Liver (tissue), 9 donors: ENCODE data around the gene RNF182. TPM values are rescaled to one million over a fixed set of nuclear protein-coding genes. Genes with fewer than 3 reads are reported as not detected.

ENCODE experiments used
- DNase-seq: peaks from one replicate; pipeline ENCODE4 v3.0.0-alpha.2; 2017; ENCODE audit warnings: low spot score
- H3K27ac ChIP-seq, 2 donors: one replicate each; pipeline ENCODE4 v1.7.0; 2013; ENCODE audit warnings: inconsistent platforms in 2 of 2, low read length in 2 of 2, control low read depth in 1 of 2, low read depth in 1 of 2, mild to moderate bottlenecking in 1 of 2
- H3K27me3 ChIP-seq, 4 donors: one replicate each; pipeline versions ENCODE4 v1.6.1 to v1.7.0; 2013; ENCODE audit warnings: low read length in 3 of 4, inconsistent platforms in 1 of 4, mild to moderate bottlenecking in 1 of 4, moderate library complexity in 1 of 4; ENCODE audit not compliant: control insufficient read depth in 4 of 4, insufficient read depth in 4 of 4
- H3K36me3 ChIP-seq, 4 donors: one replicate each; pipeline versions ENCODE4 v1.6.1 to v1.7.0; 2013; ENCODE audit warnings: low read length in 3 of 4, mild to moderate bottlenecking in 3 of 4, low read depth in 1 of 4, moderate library complexity in 1 of 4; ENCODE audit not compliant: control insufficient read depth in 4 of 4, insufficient read depth in 3 of 4
- H3K4me1 ChIP-seq, 4 donors: one replicate each; pipeline versions ENCODE4 v1.6.1 to v1.7.0; 2013; ENCODE audit warnings: low read length in 3 of 4, mild to moderate bottlenecking in 3 of 4, moderate library complexity in 1 of 4; ENCODE audit not compliant: control insufficient read depth in 4 of 4, insufficient read depth in 4 of 4
- H3K4me3 ChIP-seq, 3 donors: one replicate each; pipeline versions ENCODE4 v1.6.1 to v1.7.0; 2013; ENCODE audit warnings: low read length in 3 of 3, control low read depth in 1 of 3, low read depth in 1 of 3, mild to moderate bottlenecking in 1 of 3
- H3K9ac ChIP-seq, 2 donors: one replicate each; pipeline ENCODE4 v1.7.0; 2013; ENCODE audit warnings: low read length in 2 of 2, mild to moderate bottlenecking in 2 of 2, moderate library complexity in 2 of 2, control low read depth in 1 of 2, low read depth in 1 of 2
- H3K9me3 ChIP-seq, 4 donors: one replicate each; pipeline versions ENCODE4 v1.6.1 to v1.7.0; 2013; ENCODE audit warnings: low read length in 3 of 4; ENCODE audit not compliant: control insufficient read depth in 4 of 4
- FOXA1 ChIP-seq: IDR thresholded peaks from 2 replicates; pipeline ENCODE4 v1.6.1; 2016; ENCODE audit warnings: antibody characterized with exemption
- FOXA2 ChIP-seq: IDR thresholded peaks from 2 replicates; pipeline ENCODE4 v1.6.1; 2016; ENCODE audit warnings: antibody characterized with exemption
- GABPA ChIP-seq, 2 donors: IDR thresholded peaks in 1 of 2; conservative IDR thresholded peaks in 1 of 2; 2 replicates each; pipeline ENCODE4 v1.6.1; 2016; ENCODE audit warnings: antibody characterized with exemption in 2 of 2, mild to moderate bottlenecking in 1 of 2, moderate library complexity in 1 of 2
- HNF4A ChIP-seq, 2 donors: conservative IDR thresholded peaks; 2 replicates each; pipeline ENCODE4 v1.6.1; 2016; ENCODE audit warnings: antibody characterized with exemption in 2 of 2, mild to moderate bottlenecking in 2 of 2
- JUND ChIP-seq, 2 donors: IDR thresholded peaks; 2 replicates each; pipeline ENCODE4 v1.6.1; 2016; ENCODE audit warnings: antibody characterized with exemption in 2 of 2
- RAD21 ChIP-seq, 2 donors: IDR thresholded peaks; 2 replicates each; pipeline ENCODE4 v1.6.1; 2016; ENCODE audit warnings: antibody characterized with exemption in 2 of 2, mild to moderate bottlenecking in 2 of 2
- RXRA ChIP-seq, 2 donors: IDR thresholded peaks; 2 replicates each; pipeline ENCODE4 v1.6.1; 2017 to 2018; ENCODE audit warnings: antibody characterized with exemption in 2 of 2, mild to moderate bottlenecking in 1 of 2
- SP1 ChIP-seq: IDR thresholded peaks from 2 replicates; pipeline ENCODE4 v1.6.1; 2018; ENCODE audit warnings: antibody characterized with exemption, mild to moderate bottlenecking
- YY1 ChIP-seq: IDR thresholded peaks from 2 replicates; pipeline ENCODE4 v1.6.1; 2016; ENCODE audit warnings: antibody characterized with exemption, mild to moderate bottlenecking
- WGBS: extraction: QIAGEN DNeasy Blood & Tissue Kit; methylation state at CpG from one replicate; pipeline ENCODE4 v1.1.7; 2013; 5-methylcytosine and 5-hydroxymethylcytosine counted together
- polyA plus RNA-seq, 2 donors: library from polyadenylated mRNA; stranded (reverse) in 1 of 2; unstranded in 1 of 2; fragments of 200-250 nt in 1 of 2; fragments of >200 nt in 1 of 2; fragmentation: Nextera tagmentation in 1 of 2; extraction: Ambion mirVana in 1 of 2; gene quantifications; one replicate each; pipeline versions ENCODE4 v1.2.1 to v1.2.3, GENCODE V29; 2013 to 2015
- total RNA-seq, 2 donors: library from RNA; depleted of rRNA; stranded (reverse); fragments of >200 nt; gene quantifications; one replicate each; pipeline ENCODE4 v1.2.3, GENCODE V29; 2014
- TF ChIP-seq, protein P1 (sequence below): IDR thresholded peaks from 2 replicates; pipeline ENCODE4 v1.6.1; 2016; ENCODE audit warnings: antibody characterized with exemption
- TF ChIP-seq, protein P2 (sequence below): IDR thresholded peaks from 2 replicates; pipeline ENCODE4 v1.6.1; 2016; ENCODE audit warnings: antibody characterized with exemption
- TF ChIP-seq, protein P3 (sequence below): IDR thresholded peaks from 2 replicates; pipeline ENCODE4 v1.6.1; 2016; ENCODE audit warnings: antibody characterized with exemption
- TF ChIP-seq, protein P4 (sequence below): IDR thresholded peaks from 2 replicates; pipeline ENCODE4 v1.6.1; 2016; ENCODE audit warnings: antibody characterized with exemption, mild to moderate bottlenecking
- donor health status: healthy.
- donor health status: healthy.
- donor health status: healthy.
- donor health status: healthy.
- donor health status: healthy.

Gene RNF182
- total and polyA plus RNA-seq, 4 donors: 1.4 TPM; not detected in 3

DNA sequence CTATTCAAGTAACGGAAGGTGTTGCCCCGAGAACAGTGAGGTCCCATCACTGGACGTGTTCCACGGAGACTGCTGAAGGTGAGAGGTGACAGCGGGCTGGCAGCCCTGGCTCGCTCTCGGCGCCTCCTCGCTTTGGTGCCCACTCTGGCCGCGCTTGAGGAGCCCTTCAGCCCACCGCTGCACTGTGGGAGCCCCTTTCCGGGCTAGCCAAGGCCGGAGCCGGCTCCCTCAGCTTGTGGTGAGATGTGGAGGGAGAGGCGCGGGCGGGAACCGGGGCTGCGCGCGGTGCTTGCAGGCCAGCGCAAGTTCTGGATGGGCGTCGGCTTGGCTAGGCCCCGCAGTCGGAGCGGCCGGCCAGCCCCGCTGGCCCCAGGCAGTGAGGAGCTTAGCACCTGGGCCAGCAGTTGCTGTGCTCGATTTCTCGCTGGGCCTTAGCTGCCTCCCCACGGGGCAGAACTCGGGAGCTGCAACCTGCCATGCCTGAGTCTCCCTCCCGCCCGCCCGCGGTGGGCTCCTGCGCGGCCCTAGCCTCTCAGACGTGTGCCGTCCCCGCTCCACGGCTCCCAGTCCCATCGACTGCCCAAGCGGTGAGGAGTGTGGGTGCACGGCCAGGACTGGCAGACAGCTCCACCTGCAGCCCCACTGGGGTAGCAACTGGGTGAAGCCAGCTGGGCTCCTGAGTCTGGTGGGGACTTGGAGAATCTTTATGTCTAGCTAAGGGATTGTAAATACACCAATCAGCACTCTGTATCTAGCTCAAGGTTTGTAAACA lies 77.6 kb downstream of the RNF182 start (continued):
- TF ChIP-seq, protein P1, sequence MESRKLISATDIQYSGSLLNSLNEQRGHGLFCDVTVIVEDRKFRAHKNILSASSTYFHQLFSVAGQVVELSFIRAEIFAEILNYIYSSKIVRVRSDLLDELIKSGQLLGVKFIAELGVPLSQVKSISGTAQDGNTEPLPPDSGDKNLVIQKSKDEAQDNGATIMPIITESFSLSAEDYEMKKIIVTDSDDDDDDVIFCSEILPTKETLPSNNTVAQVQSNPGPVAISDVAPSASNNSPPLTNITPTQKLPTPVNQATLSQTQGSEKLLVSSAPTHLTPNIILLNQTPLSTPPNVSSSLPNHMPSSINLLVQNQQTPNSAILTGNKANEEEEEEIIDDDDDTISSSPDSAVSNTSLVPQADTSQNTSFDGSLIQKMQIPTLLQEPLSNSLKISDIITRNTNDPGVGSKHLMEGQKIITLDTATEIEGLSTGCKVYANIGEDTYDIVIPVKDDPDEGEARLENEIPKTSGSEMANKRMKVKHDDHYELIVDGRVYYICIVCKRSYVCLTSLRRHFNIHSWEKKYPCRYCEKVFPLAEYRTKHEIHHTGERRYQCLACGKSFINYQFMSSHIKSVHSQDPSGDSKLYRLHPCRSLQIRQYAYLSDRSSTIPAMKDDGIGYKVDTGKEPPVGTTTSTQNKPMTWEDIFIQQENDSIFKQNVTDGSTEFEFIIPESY: no peak
- TF ChIP-seq, protein P2, sequence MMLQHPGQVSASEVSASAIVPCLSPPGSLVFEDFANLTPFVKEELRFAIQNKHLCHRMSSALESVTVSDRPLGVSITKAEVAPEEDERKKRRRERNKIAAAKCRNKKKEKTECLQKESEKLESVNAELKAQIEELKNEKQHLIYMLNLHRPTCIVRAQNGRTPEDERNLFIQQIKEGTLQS: no peak
- TF ChIP-seq JUND (IDR thresholded peaks at IDR 0.05) (no peak), GABPA (IDR thresholded peaks at IDR 0.05 in 1 of 2, conservative IDR thresholded peaks at IDR 0.05 in 1 of 2) (no peak), RXRA (IDR thresholded peaks at IDR 0.05) (no peak), FOXA2 (no peak)

DNA sequence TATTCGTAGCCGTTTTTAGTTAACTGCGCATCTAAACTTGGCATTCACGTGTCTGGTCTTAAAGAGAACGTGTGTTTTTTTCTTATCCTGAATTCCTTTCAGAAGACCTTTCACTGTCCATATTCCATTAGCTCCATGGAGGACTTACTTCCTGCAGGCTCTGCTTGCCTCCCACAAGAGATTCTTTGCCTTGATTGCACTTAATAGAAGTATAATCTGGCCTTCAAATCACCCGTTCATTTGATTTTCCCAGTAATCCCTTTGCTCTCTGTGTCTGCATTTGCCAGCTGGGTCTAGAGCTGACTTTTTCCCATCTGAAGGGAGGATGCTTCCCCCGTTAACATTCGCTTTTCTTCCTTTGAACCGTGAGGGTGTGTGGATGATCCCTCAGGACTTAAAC lies 79.5 kb downstream of the RNF182 start:
- 80% methylated on average over 9 of the region's 9 CpGs for WGBS
- no peaks in the 10 kb centered on the region for H3K4me1 ChIP-seq
- no peak overlapping the region for H3K27ac ChIP-seq
- DNase-seq: no peak
- TF ChIP-seq SP1 (no peak), GABPA (IDR thresholded peaks at IDR 0.05 in 1 of 2, conservative IDR thresholded peaks at IDR 0.05 in 1 of 2) (no peak), YY1 (no peak), FOXA1 (no peak), FOXA2 (no peak), RAD21 (IDR thresholded peaks at IDR 0.05) (no peak), RXRA (IDR thresholded peaks at IDR 0.05) (no peak), HNF4A (conservative IDR thresholded peaks at IDR 0.05) (no peak)
- TF ChIP-seq, protein P3, sequence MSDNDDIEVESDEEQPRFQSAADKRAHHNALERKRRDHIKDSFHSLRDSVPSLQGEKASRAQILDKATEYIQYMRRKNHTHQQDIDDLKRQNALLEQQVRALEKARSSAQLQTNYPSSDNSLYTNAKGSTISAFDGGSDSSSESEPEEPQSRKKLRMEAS: no peak
- TF ChIP-seq, protein P4, sequence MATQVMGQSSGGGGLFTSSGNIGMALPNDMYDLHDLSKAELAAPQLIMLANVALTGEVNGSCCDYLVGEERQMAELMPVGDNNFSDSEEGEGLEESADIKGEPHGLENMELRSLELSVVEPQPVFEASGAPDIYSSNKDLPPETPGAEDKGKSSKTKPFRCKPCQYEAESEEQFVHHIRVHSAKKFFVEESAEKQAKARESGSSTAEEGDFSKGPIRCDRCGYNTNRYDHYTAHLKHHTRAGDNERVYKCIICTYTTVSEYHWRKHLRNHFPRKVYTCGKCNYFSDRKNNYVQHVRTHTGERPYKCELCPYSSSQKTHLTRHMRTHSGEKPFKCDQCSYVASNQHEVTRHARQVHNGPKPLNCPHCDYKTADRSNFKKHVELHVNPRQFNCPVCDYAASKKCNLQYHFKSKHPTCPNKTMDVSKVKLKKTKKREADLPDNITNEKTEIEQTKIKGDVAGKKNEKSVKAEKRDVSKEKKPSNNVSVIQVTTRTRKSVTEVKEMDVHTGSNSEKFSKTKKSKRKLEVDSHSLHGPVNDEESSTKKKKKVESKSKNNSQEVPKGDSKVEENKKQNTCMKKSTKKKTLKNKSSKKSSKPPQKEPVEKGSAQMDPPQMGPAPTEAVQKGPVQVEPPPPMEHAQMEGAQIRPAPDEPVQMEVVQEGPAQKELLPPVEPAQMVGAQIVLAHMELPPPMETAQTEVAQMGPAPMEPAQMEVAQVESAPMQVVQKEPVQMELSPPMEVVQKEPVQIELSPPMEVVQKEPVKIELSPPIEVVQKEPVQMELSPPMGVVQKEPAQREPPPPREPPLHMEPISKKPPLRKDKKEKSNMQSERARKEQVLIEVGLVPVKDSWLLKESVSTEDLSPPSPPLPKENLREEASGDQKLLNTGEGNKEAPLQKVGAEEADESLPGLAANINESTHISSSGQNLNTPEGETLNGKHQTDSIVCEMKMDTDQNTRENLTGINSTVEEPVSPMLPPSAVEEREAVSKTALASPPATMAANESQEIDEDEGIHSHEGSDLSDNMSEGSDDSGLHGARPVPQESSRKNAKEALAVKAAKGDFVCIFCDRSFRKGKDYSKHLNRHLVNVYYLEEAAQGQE: no peak
- TF ChIP-seq, protein P2: no peak
- TF ChIP-seq, protein P1: no peak
- no peak overlapping the region for H3K4me3 ChIP-seq
- no peaks in the 10 kb centered on the region for H3K9me3 ChIP-seq
- peaks cover 0 to 4% (median 0%) of the 10 kb centered on the region in 4 donors for H3K27me3 ChIP-seq
- no peak overlapping the region for H3K9ac ChIP-seq
- no peaks in the 10 kb centered on the region for H3K36me3 ChIP-seq
